SIG-M5 treated with dmso at 0.1 percent for 504 hours (cell line): ENCODE results near the gene IGF2R.
"Not testable (repeated sequence)": the region's sequence is repeated elsewhere in the genome, so short reads cannot be mapped to it uniquely, and the experiment has no call there.

Experiments
- DNase-seq: peaks from one replicate; lab custom pipeline; 2025; ENCODE audit not compliant: unreplicated experiment; lab: John Stamatoyannopoulos, UW

IGF2R gene

DNA sequence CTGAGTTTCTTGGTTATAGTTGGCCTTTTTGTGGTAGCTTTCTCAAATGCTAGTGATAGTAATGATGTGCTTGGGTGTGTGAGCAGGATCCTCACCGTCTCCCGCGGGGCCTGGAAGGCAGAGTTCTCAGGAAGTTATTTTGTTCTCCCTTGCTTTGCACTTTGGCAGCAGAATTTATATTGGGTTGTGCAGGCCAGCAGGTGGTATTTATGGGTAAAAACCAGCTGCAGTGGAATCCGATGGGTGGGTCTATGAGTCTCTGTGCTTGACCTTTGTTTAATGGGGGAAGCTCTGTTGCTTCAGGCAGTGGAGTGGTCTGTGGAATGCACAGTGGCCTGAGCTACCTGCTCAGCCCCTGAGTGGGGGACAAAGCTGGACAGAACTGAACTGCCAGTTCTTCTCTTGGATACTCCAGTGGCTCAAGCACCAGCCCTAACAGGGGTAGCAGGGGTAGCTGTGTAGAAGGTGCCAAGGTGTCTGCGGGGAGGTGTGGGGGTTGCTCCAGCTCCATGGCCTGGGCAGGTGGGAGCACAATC is 27.3 kb downstream of the IGF2R start:
- DNase-seq, result no peak

DNA sequence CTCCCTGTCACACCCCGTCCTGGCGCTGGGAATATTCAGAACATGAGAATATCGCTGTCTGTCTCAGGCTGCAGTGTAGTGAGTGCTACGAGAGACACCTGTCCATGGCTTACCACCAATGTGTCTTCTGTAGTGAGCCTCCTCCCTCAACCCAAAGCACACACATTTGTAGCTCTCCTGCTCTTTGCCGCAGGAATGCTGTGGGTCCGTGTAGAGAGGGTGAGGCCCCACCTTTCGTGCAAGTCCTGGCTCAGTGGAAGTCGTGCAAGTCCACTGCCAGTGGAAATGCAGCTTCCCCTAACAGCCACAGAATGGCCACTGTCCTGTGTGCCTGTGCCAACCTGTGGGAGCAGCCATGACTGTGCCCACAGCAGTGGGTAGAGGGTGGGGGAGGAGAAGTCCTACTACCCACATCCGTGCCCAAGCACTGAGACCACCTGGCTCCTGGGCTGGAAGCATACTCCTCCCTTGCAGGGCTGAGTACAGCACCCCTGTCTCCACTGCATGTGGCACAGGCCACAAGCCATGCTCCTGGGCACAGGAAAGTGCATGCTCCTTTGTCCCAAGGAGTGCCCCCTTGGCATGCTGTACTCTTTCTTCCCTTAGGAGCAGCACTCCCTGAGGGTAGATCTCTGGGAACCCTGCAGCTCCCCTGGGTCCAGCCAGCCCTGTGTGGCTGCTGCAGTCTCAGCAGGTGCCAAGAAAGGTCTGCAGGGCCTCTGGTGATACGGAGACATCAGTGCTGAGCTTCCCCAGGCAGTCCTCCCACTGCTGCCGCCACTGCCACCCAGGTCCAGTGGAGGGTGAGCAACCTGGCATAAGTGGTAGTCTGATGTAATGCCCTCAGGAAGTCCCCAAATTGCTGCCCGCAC is 28.0 kb downstream of the IGF2R start:
- no peak for DNase-seq

DNA sequence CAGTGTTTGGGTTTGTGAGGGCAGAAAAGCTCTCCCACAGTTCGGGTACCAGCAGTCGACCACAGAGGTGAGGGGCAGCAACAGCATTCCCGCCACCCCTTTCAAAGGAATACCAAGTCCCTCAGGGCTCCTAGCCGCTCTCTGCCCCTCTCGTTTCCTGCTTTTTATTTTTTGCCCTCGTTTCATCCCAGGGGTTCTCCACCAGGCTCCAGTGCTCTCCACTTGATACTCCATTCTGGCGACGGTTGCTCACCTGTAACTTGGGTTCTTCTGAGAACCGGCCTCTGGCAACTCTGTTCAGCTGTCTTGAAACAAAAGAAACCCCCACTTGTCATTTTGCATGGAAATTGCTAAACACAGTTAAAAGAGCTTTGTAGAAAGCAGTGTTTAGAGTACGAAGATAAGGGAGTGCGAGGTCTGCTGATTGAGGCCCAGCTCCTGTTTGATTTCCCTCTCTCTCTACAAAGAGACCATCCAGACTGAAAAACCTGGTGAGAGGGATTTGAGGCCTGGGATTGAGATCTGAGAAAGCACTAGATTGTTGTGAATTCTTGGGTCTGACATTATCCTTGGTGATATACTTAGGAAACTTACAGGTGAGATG is 28.7 kb downstream of the IGF2R start:
- no peak for DNase-seq

DNA sequence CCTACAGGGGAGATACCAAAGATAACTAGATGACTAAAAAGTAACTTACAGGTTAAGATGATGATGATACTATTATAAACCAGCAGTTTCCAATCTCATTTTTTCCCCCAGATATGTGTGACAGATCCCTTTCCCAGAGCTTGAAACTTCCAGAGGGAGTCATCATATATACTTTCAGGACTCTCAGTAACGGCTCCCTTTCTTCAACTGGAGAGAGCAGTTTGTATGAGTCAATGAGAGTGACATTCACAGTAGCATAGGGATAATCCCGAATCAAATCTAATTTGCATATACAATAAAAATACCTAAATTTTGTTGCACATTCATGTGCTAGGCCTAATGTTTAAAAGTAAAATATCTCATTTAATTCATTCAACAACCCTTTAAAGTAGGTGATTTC is 29.7 kb downstream of the IGF2R start:
- no peak for DNase-seq

DNA sequence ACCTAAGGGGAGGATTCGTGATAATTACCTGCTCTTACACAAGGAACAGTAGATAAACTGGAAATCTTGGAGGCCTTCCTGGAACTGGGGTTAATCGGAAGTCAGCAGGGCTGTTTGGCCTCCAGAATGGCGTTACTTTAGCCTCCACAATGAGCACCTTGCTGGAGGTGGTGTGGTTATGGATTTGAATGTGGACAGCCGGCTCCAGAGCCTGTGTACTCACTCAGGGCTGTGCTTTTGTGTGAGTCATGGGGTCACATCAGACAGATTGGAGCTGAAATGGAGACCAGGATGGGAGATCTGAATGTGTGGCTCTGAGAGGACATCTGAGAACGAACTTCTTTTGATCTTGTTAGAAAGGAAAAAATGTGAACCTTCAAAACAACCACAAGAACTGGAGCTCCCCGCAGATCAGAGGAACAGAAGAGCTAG is 30.4 kb downstream of the IGF2R start:
- DNase-seq, result no peak

DNA sequence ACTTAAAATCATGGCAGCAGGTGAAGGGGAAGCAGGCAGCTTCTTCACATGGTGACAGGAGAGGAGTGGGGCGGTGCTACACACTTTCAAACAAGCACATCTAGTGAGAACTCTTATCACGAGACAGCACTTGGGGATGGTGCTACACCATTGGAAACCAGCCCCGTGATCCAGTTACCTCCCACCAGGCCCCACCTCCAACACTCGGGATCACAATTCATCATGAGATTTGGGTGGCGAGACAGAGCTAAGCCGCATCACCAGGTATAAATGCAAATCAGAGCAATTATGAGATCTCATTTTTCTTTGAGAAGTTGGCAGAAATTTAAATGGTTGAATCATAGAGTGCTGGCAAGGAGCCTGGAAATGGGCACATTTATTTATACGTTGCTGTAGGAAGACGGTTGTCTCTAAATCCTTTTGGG is 31.4 kb downstream of the IGF2R start:
- DNase-seq, result no peak

DNA sequence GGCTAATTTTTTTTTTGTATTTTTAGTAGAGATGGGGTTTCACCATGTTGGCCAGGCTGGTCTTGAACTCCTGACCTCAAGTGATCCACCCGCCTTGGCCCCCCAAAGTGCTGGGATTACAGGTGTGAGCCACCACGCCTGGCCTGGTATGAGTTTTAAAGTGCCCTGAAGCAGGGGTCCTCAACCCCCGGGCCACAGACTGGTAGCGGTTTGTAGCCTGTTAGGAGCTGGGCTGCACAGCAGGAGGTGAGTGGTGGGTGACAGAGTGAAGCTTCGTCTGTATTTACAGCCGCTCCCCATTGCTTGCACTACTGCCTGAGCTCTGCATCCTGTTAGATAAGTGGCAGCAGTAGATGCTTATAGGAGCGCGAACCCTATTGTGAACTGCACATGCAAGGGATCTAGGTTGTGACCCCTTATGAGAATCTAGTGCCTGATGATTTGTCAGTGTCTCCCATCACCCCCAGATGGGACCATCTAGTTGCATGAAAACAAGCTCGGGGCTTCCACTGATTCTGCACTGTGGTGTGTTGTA is 32.1 kb downstream of the IGF2R start:
- not testable (repeated sequence) for DNase-seq

DNA sequence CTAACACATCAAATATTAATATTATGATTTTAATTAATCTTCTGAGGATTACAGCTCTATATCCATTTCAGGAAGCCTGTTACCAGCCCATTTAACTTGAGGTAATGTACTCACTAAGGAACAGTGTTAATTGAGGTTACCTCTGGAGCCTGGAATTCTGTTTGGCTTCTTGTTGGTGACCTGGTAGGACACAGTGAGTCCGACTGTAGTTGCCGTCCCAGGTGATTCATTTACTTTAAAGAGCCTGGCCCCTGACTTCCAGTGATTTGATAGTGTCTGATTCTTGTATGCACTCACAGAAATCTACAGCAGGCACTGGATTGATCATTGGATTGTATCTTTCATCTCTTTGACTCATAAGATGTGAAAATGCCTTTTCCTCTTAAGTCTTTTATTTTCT is 34.0 kb downstream of the IGF2R start:
- no peak for DNase-seq

DNA sequence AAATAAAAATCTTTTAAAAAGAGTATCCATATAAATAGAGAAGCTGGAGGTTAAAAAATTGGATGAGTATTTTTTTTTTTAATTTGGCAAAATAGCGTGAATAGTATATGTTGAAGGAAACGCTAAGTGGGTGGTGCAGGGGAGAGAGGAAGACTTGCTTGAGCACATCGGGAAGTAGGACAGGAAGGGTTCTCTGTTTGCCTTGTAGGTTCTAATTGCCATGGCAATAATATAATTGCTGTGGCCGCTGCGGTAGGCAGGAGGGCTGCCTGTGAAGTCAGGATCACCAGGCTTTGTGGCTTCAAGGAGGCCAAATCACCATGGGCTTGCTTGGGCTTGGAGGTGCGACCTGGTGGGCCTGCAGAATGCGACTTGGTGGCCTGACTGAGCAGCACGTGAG is 35.1 kb downstream of the IGF2R start:
- DNase-seq, result no peak

DNA sequence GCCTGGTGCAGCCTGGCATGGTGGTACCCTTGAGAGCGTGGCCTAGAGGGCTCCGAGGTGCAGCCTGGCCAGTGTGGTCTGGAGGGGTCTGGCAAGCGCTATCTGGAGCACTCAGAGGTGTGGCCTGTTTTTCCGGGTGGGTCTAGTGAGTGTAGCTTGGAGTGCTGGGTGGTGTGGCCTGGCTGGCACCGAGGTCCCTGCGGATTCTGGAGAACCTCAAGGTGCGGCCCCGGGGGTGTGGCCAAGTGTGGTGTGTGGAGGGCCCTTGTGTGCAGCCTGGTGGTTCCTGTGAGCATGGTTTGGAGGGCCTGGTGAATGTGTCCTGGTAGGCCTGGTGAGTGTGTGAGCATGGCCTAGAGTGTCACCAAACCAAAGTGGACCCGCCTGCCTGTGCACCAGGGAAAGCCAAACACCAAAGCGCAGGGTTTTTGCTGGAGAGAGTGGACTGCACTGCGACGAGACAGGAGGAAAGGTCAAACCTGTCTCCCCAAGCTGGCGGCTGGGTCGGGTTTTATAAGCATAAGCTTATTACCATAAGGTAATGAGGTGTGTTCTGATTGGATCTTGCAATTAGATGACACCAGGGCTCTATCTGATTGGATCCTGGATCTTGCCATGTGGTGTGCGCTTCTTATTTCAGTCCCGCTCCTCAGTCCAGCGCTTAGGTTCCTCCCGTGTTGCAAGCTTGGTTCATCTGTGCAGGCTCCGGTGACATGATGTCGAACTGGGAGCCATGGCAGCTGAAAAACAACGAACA is 35.7 kb downstream of the IGF2R start:
- no peak for DNase-seq

DNA sequence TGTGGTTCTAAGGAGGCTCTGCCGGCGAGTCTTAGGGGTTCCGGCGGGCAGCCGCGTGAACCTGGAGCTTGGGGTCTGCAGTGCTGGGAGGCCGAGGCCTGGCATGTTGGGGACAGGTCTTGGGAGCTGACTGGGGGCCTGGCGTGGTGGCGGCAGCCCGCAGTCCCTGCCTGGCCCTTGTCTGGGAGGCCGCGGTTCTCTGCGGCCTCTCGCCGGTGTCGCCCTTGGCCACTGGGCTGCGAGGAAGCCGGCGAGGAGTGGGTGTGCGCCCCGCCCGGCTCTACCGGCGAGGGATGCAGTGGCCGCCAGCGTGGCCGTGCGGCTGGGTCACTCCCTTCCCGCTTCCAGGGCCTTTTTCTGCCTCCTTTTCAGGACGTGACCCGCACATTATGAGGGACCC is 36.3 kb downstream of the IGF2R start:
- DNase-seq, result no peak

DNA sequence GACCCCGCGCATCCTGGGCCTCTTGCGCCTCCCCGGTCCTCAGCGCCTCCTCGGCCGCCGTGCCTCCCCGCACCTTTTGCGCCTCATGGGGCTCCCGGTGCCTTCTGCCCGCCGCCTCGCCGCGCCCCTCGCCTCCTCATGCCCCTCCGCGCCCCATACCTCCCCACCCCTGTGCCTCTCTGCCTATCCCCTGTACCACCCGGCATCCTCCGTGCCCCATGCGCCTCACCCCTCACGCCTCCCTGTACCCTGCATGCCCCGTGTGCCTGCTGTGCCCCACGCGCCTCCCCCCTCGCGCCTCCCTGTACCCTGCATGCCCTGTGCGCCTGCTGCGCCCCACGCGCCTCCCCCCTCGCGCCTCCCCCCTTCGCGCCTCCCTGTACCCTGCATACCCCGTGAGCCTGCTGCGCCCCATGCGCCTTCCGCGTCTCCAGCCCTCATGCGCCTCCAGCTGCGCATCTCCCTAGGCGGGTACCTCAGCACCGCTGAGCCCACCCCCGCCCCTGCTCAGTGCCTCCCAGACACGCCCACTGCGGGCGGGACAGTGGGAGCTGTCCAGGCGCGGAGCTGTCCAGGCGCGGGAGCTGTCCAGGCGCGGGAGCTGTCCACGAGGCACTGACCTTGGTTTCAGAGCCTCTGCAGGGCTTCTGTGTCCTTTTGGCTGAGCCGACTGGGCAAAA is 37.1 kb downstream of the IGF2R start:
- no peak for DNase-seq

DNA sequence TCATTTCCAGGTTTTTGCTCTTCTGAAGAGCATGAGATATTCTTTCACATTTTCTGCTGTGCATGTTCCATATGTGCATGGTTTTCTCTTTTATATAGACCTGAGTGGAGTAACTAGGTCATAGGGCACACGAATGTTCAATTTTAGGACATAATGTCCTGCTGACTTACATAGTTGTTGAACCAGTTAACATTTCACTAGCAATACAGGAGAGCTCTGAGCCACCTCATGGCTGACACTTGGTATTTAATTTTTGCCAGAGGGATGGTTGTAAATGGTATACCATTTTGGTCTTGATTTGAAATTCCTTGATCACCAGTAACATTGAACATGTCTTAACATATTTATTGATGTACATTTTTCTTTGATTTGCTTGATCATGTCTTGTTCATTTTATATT is 38.3 kb downstream of the IGF2R start:
- no peak for DNase-seq

DNA sequence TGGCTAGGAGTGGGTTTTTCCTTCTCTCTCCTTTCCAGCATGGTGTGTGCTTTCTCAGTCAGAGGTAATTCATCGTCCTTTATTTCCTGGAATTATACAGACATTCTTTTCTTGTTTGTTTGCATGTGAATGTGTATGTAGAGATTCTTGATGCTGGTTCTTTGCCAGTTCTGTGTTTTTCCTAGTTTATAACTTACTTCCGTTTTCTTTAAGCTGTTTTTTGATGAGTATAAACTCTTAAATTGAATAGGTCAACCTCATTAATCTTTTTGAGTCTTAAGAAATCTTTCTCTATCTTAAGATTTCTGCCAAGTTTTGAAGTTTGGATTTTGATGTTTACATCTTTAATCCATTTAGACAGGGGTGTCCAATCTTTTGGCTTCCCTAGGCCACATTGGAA is 38.7 kb downstream of the IGF2R start:
- DNase-seq, result no peak

DNA sequence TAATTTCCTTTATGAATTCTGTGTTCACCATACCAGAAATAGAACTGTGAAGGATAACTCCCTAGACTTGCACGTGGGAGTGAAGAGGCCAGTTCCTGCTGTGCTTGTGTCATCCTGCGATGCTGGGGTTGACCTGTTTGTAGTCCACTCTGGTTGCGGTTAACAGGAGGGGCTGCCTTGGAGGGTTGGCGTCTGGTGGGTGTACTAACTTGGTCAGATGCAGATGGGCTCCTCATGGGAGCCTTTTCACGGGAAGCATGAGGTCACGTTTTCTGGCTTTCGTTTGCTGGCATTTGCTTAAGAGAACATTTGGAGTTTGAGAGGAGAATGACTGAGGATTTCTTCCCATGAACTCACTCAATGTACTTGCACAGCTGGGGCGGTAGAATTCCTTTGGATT is 41.2 kb downstream of the IGF2R start:
- no peak for DNase-seq

DNA sequence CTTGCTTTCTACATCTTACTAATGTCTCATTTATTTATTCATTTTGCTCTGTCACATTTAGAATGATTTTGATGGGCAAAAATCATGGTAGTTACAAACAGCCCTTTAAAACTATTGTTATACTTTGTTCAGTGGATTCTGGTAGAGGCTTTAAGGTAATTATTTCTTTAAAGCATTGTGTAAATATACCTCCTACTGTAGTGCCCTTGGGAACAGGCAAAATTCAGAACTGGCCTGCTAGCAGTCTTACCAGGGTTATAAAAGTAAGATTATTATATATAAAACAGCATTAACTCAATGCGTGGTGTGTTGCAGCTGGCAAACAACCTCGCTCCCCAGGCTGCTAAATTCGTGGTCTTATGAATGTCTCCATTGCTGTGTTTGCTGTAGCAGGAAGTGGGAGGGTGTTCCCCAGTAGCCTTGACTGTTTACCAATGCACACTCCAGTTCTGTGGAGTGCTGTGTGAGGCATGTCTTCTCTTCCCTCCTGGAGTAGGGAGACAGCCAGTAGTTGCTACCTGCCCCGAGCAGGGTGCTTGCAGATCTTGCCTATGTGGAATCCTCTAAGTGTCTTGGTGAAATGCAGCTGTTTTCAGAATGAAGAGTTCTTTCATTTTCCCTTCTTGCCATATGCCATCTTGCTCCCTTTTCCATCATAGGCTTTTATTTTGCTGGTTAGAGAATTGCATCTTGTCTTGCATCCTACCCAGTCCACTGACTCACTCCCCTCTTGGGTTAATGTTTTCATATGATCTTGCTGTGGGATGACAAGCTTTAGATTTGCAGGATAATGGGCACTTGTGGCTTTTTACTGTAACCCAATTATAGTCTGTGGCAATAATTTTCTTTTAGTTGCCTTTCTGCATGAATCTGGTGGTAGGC is 45.3 kb downstream of the IGF2R start:
- DNase-seq, result no peak

DNA sequence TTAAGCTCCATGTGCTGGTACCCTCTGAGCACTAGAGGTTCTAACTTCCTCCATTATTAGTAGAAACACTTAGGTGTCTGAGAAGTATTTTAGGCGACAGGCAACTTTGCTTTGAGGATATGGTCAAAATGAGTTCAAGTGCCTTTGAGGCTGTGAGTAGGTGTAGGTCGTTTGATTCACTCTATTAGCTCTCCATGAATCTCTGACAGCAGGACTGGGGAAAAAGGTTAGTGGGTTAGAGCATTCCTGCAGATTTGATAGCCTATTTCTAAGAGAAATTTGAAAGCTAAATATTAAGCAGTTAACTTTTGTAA is 45.9 kb downstream of the IGF2R start:
- no peak for DNase-seq

DNA sequence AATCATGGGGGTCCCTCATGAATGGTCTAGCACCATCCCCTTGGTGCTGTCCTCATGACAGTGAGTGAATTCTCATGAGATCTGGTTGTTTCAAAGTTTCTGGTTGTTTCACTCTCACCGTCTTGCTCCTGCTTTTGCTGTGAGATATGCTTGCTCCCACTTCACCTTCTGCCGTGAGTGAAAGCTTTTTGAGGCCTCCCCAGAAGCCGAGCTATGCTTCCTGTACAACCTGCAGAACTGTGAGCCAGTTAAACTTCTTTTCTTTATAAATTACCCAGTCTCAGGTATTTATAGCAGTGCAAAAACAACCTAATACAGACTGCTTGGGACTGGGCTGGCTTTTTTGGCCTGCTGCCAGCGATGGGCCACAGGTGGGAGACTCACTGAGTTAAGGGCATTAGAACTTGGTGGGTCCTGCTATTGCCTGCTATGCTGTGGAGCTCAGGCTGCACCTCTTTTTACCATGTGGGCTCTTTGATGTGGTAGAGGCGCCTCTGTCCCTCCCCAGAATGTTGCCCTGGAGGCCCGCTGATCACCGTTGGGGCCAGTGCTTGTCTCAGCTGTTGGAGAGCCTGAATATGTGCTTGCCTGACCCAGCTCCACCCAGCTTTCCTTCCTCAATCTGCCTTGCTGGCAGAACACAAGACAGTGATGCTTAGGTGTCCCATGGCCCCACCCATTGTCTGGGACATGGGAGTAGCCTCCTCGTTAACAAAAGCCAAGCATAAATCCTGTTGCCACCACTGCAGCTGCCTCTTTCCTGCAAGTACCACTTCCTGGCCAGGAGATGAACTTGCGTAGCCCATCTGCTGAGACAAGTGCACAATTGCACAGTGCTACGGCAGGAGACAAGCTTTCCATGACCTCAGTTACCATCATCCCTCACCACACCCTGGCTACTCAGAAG is 47.1 kb downstream of the IGF2R start:
- no peak for DNase-seq

DNA sequence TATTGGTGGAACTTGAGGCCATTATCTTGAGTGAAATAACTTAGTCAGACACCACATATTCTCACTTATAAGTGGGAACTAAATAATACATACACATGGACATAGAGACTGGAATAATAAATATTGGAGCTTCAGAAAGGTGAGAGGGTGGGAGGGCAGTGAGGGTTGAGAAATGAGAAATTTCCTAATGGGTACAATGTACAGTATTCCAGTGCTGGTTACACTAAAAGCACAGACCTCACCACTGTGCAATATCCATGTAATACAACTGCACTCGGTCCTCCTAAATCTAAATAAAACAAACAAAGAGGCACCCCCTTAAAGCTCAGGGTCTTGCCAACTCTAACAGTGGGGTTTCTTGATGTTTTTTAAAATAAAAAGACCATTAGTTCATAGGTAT is 53.2 kb downstream of the IGF2R start:
- no peak for DNase-seq
